Smooth muscle cell (in vitro differentiated cells): ENCODE data around the gene SLC7A5. TPM values are rescaled to one million over a fixed set of nuclear protein-coding genes. Genes with fewer than 3 reads are reported as not detected.
"Not testable (repeated sequence)": the region's sequence is repeated elsewhere in the genome, so short reads cannot be mapped to it uniquely, and the experiment has no call there.

ENCODE experiments used
- DNase-seq: peaks from one replicate; lab custom pipeline; 2025; ENCODE audit not compliant: unreplicated experiment; lab: John Stamatoyannopoulos, UW
- H2AFZ ChIP-seq: fragments of 200-600 bp; sonication (generic); 2 replicates; pipeline ENCODE4 v1.6.0; 2016; ENCODE audit warnings: antibody characterized with exemption, low read depth, mild to moderate bottlenecking
- H3F3A ChIP-seq: fragments of 200-600 bp; sonication (generic); 2 replicates; pipeline ENCODE4 v1.6.0; 2017; ENCODE audit warnings: antibody characterized with exemption, low read depth
- H3K27ac ChIP-seq: fragments of 200-600 bp; sonication (generic); 2 replicates; pipeline ENCODE4 v1.5.1; 2016; ENCODE audit warnings: low read depth, mild to moderate bottlenecking
- H3K27me3 ChIP-seq: fragments of 200-600 bp; sonication (generic); 2 replicates; pipeline ENCODE4 v1.6.1; 2016; ENCODE audit warnings: low read depth, mild to moderate bottlenecking
- H3K36me3 ChIP-seq: fragments of 200-600 bp; sonication (generic); 2 replicates; pipeline ENCODE4 v1.5.1; 2016; ENCODE audit warnings: low read depth
- H3K4me1 ChIP-seq: fragments of 200-600 bp; sonication (generic); 2 replicates; pipeline ENCODE4 v1.5.1; 2016; ENCODE audit warnings: low read depth
- H3K4me2 ChIP-seq: fragments of 200-600 bp; sonication (generic); 2 replicates; pipeline ENCODE4 v1.6.0; 2016; ENCODE audit warnings: mild to moderate bottlenecking
- H3K4me3 ChIP-seq: fragments of 200-600 bp; sonication (generic); 2 replicates; pipeline ENCODE4 v1.5.1; 2016; ENCODE audit warnings: mild to moderate bottlenecking
- H3K79me2 ChIP-seq: fragments of 200-600 bp; sonication (generic); 2 replicates; pipeline ENCODE4 v1.6.0; 2016; ENCODE audit warnings: low read depth, mild to moderate bottlenecking
- H3K9ac ChIP-seq: fragments of 200-600 bp; sonication (generic); 2 replicates; pipeline ENCODE4 v1.6.0; 2016; ENCODE audit warnings: low read depth
- H3K9me3 ChIP-seq: fragments of 200-600 bp; sonication (generic); replicated peaks from 2 replicates; pipeline ENCODE4 v1.5.1; 2016; ENCODE audit warnings: low read depth
- H4K20me1 ChIP-seq: fragments of 200-600 bp; sonication (generic); 2 replicates; pipeline ENCODE4 v1.6.0; 2016; ENCODE audit warnings: low read depth
- WGBS: methylation state at CpG from one replicate; pipeline ENCODE4 v1.1.7; 2016; ENCODE audit warnings: low lambda C conversion rate; 5-methylcytosine and 5-hydroxymethylcytosine counted together
- polyA plus RNA-seq: library from polyadenylated mRNA; unstranded; fragments of >200 nt; fragmentation: Nextera tagmentation; extraction: Ambion mirVana; gene quantifications from 2 replicates; pipeline ENCODE4 v1.2.1, GENCODE V29; 2016
- total RNA-seq: library from RNA; depleted of rRNA; stranded (reverse); fragments of >200 nt; gene quantifications from 2 replicates; pipeline ENCODE4 v1.2.3, GENCODE V29; 2014
- TF ChIP-seq, protein P1 (sequence below): fragments of 200-600 bp; sonication (generic); IDR thresholded peaks from 2 replicates; pipeline ENCODE4 v1.5.1; 2017; ENCODE audit warnings: borderline replicate concordance, mild to moderate bottlenecking, antibody characterized with exemption; ENCODE audit not compliant: insufficient read depth, poor library complexity, severe bottlenecking

Gene SLC7A5
- total and polyA plus RNA-seq, 2 experiments from 2014 or later: 51.3 to 58.8 TPM

DNA sequence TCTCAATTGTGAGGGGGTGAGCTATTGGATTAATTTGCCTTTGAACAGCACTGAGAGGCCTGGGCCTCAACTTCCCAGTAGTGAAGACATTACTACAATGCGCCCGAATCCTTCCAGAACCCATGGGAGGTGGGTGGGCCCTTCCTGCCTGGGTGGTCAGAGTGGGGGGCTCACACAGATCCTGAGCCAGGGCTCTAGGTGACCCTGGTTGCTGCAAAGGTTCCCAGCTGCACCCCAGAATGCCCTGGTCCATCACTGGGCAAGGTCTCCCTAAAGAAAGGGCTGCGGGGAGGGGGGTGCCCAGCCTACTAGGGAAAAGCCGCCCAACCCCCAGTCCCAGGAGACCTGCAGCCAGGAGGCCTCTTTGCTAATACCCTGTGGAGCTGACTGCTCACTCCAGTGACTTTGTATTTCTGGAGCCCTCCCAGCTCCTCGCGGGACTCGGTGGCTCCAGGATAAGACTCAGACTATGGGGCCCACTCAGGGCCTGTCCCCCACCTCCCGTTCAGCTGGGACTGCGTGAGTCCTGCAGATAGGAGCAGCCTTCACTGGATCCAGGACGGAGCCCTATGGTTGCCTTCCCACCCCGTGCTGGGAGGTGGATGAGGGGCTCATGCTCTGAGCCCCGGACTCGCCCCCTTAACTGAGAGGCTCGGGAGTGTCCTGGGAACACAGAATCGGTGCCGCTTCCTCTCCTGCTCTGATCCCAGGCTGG lies 40.2 kb downstream of the SLC7A5 start:
- TF ChIP-seq, protein P1, sequence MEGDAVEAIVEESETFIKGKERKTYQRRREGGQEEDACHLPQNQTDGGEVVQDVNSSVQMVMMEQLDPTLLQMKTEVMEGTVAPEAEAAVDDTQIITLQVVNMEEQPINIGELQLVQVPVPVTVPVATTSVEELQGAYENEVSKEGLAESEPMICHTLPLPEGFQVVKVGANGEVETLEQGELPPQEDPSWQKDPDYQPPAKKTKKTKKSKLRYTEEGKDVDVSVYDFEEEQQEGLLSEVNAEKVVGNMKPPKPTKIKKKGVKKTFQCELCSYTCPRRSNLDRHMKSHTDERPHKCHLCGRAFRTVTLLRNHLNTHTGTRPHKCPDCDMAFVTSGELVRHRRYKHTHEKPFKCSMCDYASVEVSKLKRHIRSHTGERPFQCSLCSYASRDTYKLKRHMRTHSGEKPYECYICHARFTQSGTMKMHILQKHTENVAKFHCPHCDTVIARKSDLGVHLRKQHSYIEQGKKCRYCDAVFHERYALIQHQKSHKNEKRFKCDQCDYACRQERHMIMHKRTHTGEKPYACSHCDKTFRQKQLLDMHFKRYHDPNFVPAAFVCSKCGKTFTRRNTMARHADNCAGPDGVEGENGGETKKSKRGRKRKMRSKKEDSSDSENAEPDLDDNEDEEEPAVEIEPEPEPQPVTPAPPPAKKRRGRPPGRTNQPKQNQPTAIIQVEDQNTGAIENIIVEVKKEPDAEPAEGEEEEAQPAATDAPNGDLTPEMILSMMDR: no peak
- no peak for DNase-seq

DNA sequence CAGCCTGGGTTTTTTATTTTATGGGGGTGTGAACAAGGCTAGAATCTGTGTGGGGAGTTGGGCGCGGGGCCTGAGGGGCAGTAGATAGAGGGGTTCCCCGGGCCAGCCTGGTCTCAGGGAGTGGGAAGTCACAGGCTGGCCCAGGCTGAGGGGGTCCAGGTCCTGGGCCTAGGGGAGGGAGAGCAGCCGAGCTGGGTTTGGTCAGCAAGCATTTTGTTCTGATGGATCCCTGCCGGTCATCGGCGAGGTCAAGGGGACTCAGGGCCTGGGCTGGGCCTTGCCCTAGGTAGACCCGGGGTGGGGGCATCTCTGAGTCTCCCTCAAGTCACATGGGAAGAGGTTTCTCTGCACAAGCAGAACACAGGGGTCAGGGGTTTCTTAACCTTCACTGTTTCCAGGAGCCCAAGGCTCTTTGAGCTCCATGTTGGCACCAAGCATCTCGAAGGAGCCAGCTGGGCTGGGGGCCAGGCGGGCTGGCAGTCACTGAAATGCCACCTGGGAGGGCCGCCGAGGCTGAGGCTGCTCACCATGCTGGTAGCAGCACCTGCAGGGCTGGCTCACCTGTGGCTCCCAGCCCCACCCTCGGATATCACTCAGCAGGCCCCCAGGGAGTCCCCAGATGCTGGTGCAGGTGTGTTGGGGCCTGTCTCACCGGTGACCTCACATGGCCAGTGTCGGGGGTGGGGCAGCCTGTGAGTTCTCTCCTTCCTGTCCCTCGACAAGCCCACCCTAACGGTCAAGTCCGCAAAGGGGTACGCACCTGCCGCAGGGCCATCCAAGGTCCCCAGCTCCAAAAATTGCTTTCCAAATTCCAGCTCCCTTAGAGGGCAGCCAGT lies 41.0 kb downstream of the SLC7A5 start:
- H4K20me1 ChIP-seq: peaks cover 14% of the 10 kb centered on the region
- H3K4me3 ChIP-seq: no peak overlapping the region
- TF ChIP-seq, protein P1: no peak
- no peak overlapping the region for H2AFZ ChIP-seq
- H3K9ac ChIP-seq: no peak overlapping the region
- H3K4me1 ChIP-seq: peaks cover 5% of the 10 kb centered on the region
- DNase-seq: no peak
- no peak overlapping the region for H3K4me2 ChIP-seq
- H3K27me3 ChIP-seq: no peaks in the 10 kb centered on the region
- H3K27ac ChIP-seq: no peak overlapping the region
- H3K9me3 ChIP-seq: no peaks in the 10 kb centered on the region
- H3K36me3 ChIP-seq: no peaks in the 10 kb centered on the region
- peaks cover 17% of the 10 kb centered on the region for H3F3A ChIP-seq
- no peaks in the 10 kb centered on the region for H3K79me2 ChIP-seq
- WGBS: 88% methylated on average over 20 of the region's 20 CpGs

More for the DNA sequence above, 40.2 kb downstream of the SLC7A5 start:
- peaks cover 21% of the 10 kb centered on the region for H3F3A ChIP-seq
- no peaks in the 10 kb centered on the region for H3K4me1 ChIP-seq
- no peak overlapping the region for H3K4me2 ChIP-seq
- no peak overlapping the region for H3K4me3 ChIP-seq
- H2AFZ ChIP-seq: no peak overlapping the region
- no peaks in the 10 kb centered on the region for H3K36me3 ChIP-seq
- no peaks in the 10 kb centered on the region for H3K27me3 ChIP-seq
- no peak overlapping the region for H3K9ac ChIP-seq
- peaks cover 16% of the 10 kb centered on the region for H4K20me1 ChIP-seq
- H3K79me2 ChIP-seq: no peaks in the 10 kb centered on the region
- 83% methylated on average over 14 of the region's 16 CpGs for WGBS
- H3K9me3 ChIP-seq: no peaks in the 10 kb centered on the region
- H3K27ac ChIP-seq: no peak overlapping the region

DNA sequence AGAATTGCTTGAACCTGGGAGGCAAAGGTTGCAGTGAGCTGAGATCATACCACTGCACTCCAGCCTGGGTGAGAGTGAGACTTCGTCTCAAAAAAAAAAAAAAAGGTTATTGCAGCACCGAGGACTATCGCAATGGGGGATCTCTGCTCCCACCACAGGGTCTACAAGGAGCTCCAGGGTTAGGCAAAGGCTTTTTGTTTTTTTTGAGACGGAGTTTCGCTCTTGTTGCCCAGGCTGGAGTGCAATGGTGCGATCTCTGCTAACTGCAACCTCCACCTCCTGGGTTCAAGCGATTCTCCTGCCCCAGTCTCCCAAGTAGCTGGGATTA lies 41.8 kb downstream of the SLC7A5 start:
- WGBS: 76% methylated on average over 7 of the region's 7 CpGs
- H3K27me3 ChIP-seq, H3K79me2 ChIP-seq, H2AFZ ChIP-seq, H3K9ac ChIP-seq, H3K4me2 ChIP-seq, H3K36me3 ChIP-seq, DNase-seq, H3K9me3 ChIP-seq, H3F3A ChIP-seq, H3K4me3 ChIP-seq, H3K27ac ChIP-seq: not testable (repeated sequence)
- Histone ChIP-seq H3K4me1 (peaks cover 13% of the 10 kb centered on the region), H4K20me1 (peaks cover 14% of the 10 kb centered on the region)

DNA sequence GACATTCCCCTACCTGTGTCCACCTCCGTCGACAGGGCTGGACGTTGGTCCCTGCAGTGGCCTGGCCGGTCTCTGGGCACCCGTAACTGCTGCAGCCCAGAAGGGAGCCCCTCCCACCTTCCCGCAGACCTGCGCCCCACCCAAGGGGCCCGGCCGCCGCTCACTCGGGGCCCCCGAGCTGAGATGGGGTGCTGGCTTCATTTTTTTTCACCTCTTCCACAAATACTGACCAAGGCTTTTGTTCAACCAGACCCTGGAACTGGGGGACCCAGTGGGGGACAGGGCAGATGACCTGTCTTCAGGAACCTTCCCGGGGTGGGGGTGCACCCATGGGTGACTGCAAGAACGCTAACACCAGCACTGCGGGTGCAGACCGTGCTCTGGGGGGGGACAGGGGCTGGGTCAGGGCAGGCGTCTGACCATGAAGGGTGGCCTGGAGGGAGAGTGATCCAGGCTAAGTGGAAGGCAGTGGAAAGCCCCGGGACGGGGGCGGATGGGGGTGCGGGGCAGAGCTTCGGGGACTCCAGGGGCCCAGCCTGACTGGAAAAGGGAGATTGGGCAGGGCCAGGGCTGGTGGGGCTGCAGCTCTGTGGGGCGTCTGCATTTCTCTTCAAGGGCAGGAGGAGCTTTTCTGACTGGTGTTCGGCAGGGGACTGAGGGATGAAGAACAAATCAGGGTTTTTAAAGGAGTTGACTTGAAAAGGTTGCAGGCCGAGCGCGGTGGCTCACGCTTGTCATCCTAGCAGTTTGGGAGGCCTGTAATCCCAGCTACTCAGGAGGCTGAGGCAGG lies 42.3 kb downstream of the SLC7A5 start:
- DNase-seq: no peak
- 80% methylated on average over 28 of the region's 28 CpGs for WGBS
- H3K79me2 ChIP-seq: no peaks in the 10 kb centered on the region
- no peak overlapping the region for H3K27ac ChIP-seq
- H3K9me3 ChIP-seq: no peaks in the 10 kb centered on the region
- peaks cover 9% of the 10 kb centered on the region for H3F3A ChIP-seq
- TF ChIP-seq, protein P1: no peak
- peaks cover 14% of the 10 kb centered on the region for H4K20me1 ChIP-seq
- H3K9ac ChIP-seq: no peak overlapping the region
- H3K36me3 ChIP-seq: no peaks in the 10 kb centered on the region
- H3K4me1 ChIP-seq: peaks cover 18% of the 10 kb centered on the region
- no peak overlapping the region for H2AFZ ChIP-seq
- no peak overlapping the region for H3K4me2 ChIP-seq
- no peaks in the 10 kb centered on the region for H3K27me3 ChIP-seq
- H3K4me3 ChIP-seq: no peak overlapping the region

DNA sequence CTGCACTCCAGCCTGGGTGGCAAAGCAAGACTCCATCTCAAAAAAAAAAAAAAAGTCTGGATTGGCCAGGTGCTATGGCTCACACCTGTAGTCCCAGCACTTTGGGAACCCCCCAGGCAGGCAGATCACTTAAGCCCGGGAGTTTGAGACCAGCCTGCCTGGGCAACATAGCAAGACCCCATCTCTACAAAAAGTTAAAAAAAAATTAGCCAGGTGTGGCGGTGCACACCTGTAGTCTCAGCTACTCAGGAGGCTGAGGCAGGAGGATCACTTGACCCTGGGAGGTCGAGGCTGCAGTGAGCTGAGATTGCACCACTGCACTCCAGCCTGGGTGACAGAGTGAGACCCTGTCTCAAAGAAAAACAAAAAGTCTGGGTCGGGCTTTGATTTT lies 42.9 kb downstream of the SLC7A5 start:
- not testable (repeated sequence) for H3K9ac ChIP-seq, DNase-seq, H3F3A ChIP-seq, H3K27me3 ChIP-seq, H2AFZ ChIP-seq, H3K27ac ChIP-seq, H3K36me3 ChIP-seq, H3K4me2 ChIP-seq, H3K4me3 ChIP-seq, H3K9me3 ChIP-seq, H3K79me2 ChIP-seq
- H3K4me1 ChIP-seq: peaks cover 23% of the 10 kb centered on the region
- 74% methylated on average over 4 of the region's 4 CpGs for WGBS
- peaks cover 14% of the 10 kb centered on the region for H4K20me1 ChIP-seq

DNA sequence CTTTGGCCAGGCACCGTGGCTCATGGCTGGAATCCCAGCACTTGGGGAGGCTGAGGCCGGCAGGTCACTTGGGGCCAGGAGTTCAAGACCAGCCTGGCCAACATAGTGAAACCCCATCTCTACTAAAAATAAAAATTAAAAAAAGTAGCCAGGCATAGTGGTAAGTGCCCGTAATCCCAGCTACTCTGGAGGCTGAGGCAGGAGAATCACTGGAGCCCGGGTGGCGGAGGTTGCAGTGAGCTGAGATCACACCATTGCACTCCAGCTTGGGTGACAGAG lies 43.5 kb downstream of the SLC7A5 start:
- H3K27ac ChIP-seq, H3K9me3 ChIP-seq, H2AFZ ChIP-seq, H3K4me2 ChIP-seq, H3F3A ChIP-seq, H3K79me2 ChIP-seq, DNase-seq, H3K4me3 ChIP-seq, H3K36me3 ChIP-seq, H3K9ac ChIP-seq, H3K27me3 ChIP-seq: not testable (repeated sequence)
- H3K4me1 ChIP-seq: peaks cover 23% of the 10 kb centered on the region
- WGBS: 84% methylated on average over 5 of the region's 5 CpGs
- peaks cover 12% of the 10 kb centered on the region for H4K20me1 ChIP-seq
